Stimulated activated CD8-positive, alpha-beta memory T cell treated with anti-CD3 and anti-CD28 coated beads, Interleukin-4, amount 100 ng/mL, for 4 hours (primary cell): ENCODE data around the gene ABCF1.

Source experiments
- DNase-seq, 2 donors: peaks; one replicate each; pipeline ENCODE4 v3.0.0-alpha.2; 2020; ENCODE audit warnings: low read depth in 2 of 2, low spot score in 1 of 2

The ABCF1 gene

DNA sequence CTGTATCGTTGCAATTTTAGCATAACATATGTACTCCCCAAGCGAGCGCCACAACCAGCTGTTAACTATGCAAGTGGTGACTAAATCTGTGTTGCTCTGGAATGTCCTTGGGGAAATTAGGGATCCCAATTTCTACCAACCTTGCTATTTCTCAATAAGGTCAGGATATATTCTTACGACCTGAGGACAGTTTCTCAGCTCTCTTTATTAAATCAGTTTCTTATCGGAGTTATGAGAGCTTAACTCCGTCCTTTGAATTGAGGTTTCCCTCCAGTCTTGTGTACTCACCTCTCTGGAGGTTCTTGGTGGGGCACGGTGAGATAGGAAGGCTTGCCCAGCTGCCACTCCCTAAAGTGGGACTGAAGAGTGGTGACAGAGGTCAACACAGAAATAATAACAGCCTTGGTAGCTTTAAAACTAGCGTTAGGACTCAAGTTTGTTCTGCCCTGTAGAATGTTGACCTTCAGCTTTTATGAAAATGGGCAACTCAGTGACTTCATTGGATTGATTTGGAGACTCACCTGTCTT is 47.1 kb downstream of the ABCF1 start:
- DNase-seq: no peak

DNA sequence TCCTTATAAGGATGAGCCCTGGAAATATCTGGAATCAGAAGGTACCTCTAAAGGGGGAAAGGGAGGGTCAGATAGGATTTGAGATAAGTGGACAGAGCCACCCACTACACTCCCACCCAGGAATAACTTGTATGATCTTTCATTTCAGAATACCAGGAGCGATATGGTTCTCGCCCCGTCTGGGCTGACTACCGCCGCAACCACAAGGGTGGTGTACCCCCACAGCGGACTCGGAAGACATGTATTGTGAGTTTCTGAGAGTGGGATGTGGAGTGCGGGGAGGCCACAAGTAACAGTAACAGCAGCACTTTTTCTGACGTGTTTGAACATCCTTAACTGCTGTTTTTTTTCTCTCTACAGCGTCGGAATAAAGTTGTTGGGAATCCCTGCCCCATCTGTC is 48.3 kb downstream of the ABCF1 start:
- no peak for DNase-seq

DNA sequence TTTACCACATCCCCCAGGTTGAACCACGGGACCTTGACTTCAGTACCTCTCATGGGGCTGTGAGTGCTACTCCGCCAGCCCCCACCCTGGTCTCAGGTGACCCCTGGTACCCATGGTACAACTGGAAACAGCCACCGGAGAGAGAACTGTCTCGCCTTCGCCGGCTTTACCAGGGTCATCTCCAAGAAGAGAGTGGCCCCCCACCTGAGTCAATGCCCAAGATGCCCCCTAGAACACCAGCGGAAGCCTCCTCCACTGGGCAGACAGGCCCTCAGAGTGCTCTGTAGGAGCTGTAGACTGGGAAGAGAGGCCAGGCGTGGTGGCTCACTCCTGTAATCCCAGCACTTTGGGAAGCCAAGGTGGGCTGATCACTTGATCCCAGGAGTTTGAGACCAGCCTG is 54.3 kb downstream of the ABCF1 start:
- DNase-seq: no peak

DNA sequence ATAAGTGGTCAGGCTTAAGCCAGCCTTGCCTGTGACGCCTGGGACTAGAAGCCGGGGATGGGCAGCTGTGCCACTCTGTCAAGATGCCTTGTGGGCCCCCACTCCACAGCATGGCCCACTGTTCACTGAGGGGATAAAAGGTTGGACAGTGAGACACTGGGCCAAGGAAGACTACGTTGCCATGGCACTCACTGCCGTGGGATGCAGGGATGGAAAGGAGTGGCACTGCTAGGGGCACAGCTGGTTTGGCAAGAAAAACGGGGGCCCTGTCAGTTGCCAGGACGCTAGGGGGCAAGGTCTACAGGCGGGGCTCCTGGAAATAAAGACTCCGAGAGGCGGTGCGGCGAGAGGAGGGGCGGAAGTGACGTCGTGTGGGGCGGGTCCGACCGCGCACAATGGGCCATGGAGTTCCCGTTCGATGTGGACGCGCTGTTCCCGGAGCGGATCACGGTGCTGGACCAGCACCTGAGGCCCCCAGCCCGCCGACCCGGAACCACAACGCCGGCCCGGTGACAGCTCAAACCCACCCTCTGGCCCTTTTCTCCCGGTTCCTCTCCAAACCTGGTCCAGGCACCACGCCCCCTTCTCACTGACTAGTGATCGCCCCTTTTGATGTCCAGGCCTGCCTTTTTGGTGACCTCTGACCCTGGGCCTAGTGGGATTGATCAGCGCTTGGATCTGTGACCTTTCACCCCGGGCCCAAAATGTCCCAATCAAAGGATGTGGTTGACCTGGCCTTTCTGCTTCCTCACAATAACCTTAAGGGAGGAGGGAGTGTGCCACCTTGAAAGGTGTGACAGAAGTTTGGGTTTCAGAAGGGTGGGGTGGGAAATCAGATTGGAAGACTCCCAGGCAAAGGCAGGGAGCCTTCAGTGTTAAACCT is 55.5 kb downstream of the ABCF1 start, which contains the start of gene ATAT1:
TSS of gene ATAT1 (plus strand) at position 391 of the 883 bp plus-strand sequence.
- DNase-seq: peak; percentile 75 to 82

DNA sequence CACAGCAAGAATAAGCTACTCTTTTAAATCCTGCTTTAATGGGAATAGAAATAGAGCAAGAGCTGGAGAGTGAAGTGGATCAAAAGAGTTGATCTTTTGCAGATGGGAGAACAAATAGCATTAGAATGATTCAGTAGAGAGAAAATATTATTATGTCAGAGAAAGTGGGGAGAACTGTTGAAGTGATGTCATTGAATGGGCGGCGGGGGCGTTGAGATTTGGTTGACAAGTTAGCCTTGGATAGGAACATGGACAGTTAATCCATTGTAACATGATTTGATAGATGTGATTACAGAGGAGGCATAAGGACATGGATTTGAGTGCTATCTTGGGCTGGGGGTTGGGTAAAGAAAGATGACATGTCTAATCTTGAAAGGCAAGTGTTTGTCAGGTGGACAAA is 64.6 kb downstream of the ABCF1 start:
- DNase-seq: no peak

DNA sequence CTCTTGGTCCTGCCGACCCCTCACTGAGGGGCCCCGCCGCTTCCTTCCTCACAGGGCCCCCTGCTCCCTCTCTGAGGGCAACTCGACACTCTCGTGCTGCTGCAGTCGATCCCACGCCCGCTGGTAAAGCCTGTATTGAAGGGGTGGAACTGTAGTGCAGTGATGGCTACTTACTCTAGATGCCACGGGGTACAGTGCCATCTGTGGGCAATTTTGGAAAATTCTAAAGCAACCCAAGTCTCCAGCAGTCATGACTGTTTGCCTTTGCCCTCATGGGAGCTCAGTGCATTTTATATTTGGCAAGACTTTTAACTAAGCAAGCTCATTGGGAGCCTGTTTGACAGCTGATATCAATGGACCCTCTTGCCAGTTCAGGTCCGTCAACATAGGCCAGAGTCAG is 69.2 kb downstream of the ABCF1 start:
- DNase-seq: no peak

DNA sequence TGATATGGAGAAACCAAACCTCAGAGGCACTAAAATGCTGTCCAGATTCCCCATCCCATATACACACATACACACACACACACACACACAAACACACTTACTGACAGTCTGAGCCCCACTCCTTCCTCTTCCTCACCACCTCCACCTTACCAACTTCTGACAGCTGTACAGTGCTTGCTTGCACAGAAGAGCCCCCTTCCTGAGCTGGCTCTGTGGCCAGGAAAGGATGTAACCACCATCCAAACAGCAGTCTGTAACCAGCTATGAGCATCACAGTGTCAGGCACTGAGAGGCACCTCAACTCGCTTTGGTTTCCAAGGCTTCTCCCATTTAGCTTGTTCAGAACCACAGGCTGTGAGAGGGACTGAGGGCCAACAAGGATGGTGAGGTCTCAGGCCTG is 69.8 kb downstream of the ABCF1 start:
- no peak for DNase-seq
